NCI-H2196 treated with DMSO at 0.1 percent for 48 hours (cell line): Measurements from ENCODE around the gene SGPP2.
"Not testable (repeated sequence)": the region's sequence is repeated elsewhere in the genome, so short reads cannot be mapped to it uniquely, and the experiment has no call there.

Source experiments
- DNase-seq: peaks from one replicate; lab custom pipeline; 2025; ENCODE audit not compliant: unreplicated experiment; lab: John Stamatoyannopoulos, UW

Gene SGPP2

GRCh38 chr2:222424276-222424728 lies at the start of gene SGPP2:
Gene SGPP2, plus strand, starts transcription at chr2:222424543. Its CDS starts 60 bp downstream, at chr2:222424603.
- DNase-seq: no peak

GRCh38 chr2:222375798-222376197 lies 48.5 kb upstream of the SGPP2 start:
- no peak for DNase-seq

GRCh38 chr2:222380456-222380855 lies 43.9 kb upstream of the SGPP2 start:
- no peak for DNase-seq

GRCh38 chr2:222381566-222381965 lies 42.8 kb upstream of the SGPP2 start:
- DNase-seq: no peak

GRCh38 chr2:222383255-222383654 lies 41.1 kb upstream of the SGPP2 start:
- DNase-seq: no peak

- no peak for DNase-seq
These were observed 32.5 kb upstream of the SGPP2 start for GRCh38 chr2:222391743-222392285.

GRCh38 chr2:222393733-222394267 lies 30.5 kb upstream of the SGPP2 start:
- DNase-seq: no peak

GRCh38 chr2:222398446-222398885 lies 25.9 kb upstream of the SGPP2 start:
- DNase-seq: no peak

- no peak for DNase-seq
These were observed 25.1 kb upstream of the SGPP2 start for GRCh38 chr2:222399038-222399783.

GRCh38 chr2:222404151-222404905 lies 20.0 kb upstream of the SGPP2 start:
- no peak for DNase-seq

- DNase-seq: no peak
These were observed 15.7 kb upstream of the SGPP2 start for GRCh38 chr2:222408684-222409083.

- peak; percentile 23 for DNase-seq
These were observed 13.8 kb upstream of the SGPP2 start for GRCh38 chr2:222410534-222410933.

GRCh38 chr2:222412334-222412733 lies 12.0 kb upstream of the SGPP2 start:
- not testable (repeated sequence) for DNase-seq

GRCh38 chr2:222413295-222413911 lies 10.9 kb upstream of the SGPP2 start:
- no peak for DNase-seq

- DNase-seq: no peak
These were observed 5.6 kb upstream of the SGPP2 start for GRCh38 chr2:222418739-222419138.

GRCh38 chr2:222420508-222420907 lies 3.8 kb upstream of the SGPP2 start:
- no peak for DNase-seq

- DNase-seq: no peak
These were observed 2.7 kb upstream of the SGPP2 start for GRCh38 chr2:222421626-222422025.

GRCh38 chr2:222423186-222423585 lies 1.2 kb upstream of the SGPP2 start:
- DNase-seq: no peak

GRCh38 chr2:222423632-222424275 lies 589 bp upstream of the SGPP2 start:
- DNase-seq: no peak

- DNase-seq: no peak
These were observed 657 bp downstream of the SGPP2 start for GRCh38 chr2:222424729-222425671.
